AG09309 (cell line): ENCODE data around the gene MYOCD.
"Not testable (repeated sequence)": the region's sequence is repeated elsewhere in the genome, so short reads cannot be mapped to it uniquely, and the experiment has no call there.

ENCODE experiments used
- DNase-seq: peaks from one replicate; pipeline ENCODE4 v3.0.0-alpha.2; 2010; ENCODE audit warnings: low read depth
- H3K4me3 ChIP-seq: 2 replicates; pipeline ENCODE4 v1.5.1; 2011; ENCODE audit warnings: mild to moderate bottlenecking, low read depth, low read length, moderate library complexity; ENCODE audit not compliant: control insufficient read depth
- TF ChIP-seq, protein P1 (sequence below): IDR thresholded peaks from 2 replicates; pipeline ENCODE4 v1.5.1; 2011; ENCODE audit warnings: mild to moderate bottlenecking, low read depth, low read length, inconsistent platforms; ENCODE audit not compliant: insufficient read depth, control insufficient read depth; ENCODE audit errors: missing control alignments

Gene MYOCD

DNA sequence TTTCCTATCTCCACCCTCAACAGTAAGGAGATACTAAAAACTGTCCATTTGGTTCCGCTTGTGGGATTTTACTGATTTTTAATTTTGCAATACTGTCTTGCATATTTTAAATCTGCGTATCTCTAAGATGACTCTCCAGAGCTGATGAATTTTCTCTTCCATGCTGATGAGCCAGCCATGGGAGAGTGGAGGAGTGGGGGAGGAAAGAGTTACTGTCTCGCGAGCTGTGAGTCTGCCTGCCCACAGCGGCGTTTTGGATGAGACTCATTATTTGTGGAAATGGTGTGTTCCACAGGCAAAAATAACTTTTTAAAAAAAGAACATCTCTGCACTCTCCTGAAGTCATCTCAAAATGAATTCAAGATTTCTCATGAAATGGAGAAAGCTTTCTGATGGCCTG lies 34.6 kb upstream of the MYOCD start:
- no peak overlapping the region for H3K4me3 ChIP-seq
- no peak for DNase-seq
- TF ChIP-seq, protein P1, sequence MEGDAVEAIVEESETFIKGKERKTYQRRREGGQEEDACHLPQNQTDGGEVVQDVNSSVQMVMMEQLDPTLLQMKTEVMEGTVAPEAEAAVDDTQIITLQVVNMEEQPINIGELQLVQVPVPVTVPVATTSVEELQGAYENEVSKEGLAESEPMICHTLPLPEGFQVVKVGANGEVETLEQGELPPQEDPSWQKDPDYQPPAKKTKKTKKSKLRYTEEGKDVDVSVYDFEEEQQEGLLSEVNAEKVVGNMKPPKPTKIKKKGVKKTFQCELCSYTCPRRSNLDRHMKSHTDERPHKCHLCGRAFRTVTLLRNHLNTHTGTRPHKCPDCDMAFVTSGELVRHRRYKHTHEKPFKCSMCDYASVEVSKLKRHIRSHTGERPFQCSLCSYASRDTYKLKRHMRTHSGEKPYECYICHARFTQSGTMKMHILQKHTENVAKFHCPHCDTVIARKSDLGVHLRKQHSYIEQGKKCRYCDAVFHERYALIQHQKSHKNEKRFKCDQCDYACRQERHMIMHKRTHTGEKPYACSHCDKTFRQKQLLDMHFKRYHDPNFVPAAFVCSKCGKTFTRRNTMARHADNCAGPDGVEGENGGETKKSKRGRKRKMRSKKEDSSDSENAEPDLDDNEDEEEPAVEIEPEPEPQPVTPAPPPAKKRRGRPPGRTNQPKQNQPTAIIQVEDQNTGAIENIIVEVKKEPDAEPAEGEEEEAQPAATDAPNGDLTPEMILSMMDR = no peak

DNA sequence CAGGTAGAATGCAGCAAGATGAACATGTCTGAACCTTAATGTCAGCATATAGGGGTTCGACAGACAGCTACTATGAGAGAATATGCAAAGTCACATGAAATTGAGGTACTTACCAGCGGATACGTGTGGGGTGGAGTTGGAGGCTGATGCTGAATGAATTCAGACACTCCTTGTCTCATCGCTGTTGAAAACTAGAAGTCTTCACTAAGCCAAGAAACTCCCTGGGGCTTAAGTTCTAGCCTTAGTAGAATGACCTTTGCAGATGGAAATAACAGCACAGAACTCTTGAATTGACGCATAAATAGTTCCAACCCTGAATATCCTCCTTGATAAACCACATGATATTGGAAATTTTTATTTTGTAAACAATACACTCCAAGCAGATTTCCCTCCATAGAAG lies 32.9 kb upstream of the MYOCD start:
- H3K4me3 ChIP-seq = no peak overlapping the region
- no peak for DNase-seq
- TF ChIP-seq, protein P1 = no peak

DNA sequence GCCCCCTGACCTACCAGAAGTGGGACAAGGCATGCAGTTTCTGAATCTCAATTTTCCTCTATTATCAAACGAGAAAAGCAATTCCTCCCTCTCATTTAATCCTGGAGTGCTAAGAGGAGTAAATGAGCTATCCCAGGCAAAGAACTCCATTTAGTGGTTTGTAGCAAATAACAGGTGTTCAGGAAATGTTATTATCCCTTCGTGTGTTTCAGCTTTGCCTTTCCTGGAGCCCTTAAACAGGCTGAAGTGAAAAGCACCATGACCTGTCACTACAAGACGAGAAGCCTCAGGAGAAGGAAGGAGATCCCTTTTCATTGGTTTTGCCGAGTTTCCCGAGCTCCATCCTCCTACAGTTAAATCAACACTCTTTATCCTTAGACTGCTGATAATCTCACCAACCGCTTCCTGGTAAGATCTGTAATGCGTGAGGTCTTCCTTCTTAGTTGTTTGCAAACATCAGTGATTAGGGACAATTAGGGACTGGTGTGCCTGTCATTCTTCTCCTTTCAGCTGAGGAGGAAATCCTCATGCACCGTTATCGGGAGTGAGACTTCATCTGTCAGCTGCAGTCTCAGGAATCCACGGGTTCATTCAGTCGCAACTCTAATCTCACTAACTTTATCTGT lies 30.8 kb upstream of the MYOCD start:
- H3K4me3 ChIP-seq = no peak overlapping the region
- DNase-seq = no peak
- TF ChIP-seq, protein P1 = no peak

DNA sequence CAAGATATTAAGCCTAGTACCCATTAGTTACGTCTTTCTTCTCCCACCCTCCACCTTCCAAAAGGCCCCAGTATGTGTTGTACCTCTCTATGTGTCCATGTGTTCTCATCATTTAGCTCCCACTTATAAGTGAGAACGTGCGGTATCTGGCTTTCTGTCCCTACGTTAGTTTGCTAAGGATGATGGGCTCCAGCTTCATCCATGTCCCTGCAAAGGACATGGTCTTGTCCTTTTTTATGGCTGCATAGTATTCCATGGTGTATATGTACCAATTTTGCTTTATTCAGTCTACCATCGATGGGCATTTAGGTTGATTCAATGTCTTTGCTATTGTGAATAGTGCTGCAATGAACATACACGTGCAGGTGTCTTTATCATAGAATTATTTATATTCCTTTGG lies 29.7 kb upstream of the MYOCD start:
- DNase-seq, H3K4me3 ChIP-seq: not testable (repeated sequence)

DNA sequence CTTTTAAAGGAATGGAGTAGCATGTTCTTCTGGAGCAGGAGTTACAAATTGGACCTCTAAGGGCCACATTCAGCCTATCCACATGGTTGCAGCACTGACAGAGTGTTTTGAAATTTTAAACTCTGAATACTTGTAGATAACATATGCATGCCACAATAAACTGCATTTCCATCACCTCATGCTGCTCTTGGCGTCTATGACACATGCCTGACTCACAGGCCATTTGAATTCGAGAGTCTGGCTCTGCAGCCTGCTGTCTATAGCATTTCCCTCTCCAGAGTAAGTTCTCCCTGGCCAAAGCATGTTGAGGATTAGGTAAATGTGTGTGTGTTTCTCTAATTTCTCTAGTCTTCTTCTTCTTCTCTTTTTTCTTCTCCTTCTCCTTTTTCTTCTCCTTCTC lies 28.7 kb upstream of the MYOCD start:
- TF ChIP-seq, protein P1 = no peak
- peak; percentile 89 for DNase-seq
- H3K4me3 ChIP-seq = no peak overlapping the region

DNA sequence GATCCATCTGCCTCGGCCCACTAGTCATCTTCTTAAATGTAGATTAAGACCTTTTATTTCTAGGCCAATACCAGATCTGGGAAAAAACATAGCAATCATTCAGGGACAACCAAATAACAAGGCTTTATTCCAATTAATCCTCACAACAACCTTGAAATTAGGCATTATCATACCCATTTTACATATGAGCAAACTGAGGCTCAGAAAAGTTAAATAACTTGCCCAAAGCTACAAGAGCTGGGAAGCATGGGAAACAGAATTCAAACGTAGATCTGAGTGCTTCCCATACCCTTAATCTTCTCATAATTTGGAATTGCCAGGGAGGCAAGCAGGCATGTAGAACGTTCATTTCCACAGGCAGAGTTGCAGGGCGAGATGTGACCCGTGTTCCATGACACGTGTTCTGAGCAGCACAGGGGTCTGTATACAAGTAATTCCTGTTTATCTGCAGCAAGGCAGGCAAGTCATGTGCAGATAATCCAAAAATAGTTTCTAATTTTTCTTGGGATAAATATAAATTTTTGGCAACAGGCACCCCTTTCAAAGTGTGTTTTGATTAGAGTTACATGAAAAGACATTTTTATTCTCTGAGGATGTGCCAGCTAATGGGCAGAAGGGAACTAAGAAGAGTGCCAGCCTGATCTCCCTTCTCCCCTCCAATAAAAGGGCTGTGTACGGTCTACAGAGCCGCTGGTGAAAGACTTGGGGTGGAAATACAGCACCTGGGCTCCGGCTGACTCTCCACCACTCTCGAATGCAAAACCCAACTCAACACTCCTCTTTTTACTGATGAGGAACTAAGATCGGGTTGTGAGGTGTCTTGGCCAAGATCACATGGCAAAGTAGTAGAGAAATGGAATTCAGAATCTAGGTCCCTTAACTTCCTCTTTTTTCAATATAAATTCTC lies 27.7 kb upstream of the MYOCD start:
- TF ChIP-seq, protein P1 = no peak
- DNase-seq = no peak
- no peak overlapping the region for H3K4me3 ChIP-seq

DNA sequence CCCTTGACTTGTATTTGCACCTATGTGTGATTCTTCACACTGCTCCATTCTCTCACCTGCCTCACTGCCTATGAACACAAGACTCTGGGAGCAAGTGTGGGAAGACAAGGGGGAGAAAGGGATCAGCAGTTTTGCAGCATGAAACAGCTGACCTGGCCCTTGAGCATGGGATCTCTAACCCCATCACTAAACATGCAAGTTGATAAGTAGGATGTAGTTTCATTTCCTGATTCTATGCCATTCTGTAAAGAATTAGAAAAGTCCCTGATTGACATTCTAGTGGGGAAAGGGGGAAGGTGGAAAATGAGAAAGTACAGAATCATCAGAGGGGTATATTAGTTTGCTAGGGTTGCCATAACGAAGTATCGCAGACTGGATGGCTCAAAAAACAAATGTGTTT lies 25.3 kb upstream of the MYOCD start:
- no peak for DNase-seq
- TF ChIP-seq, protein P1 = no peak
- H3K4me3 ChIP-seq = no peak overlapping the region
